ENCODE results near the gene CAMTA1. TPM values are rescaled to one million over a fixed set of nuclear protein-coding genes. Genes with fewer than 3 reads are reported as not detected.

The CAMTA1 gene
- total RNA-seq, 1 experiment from 2014 or later: 82.2 TPM

- DNase-seq (ENCODE audit: low read depth, low spot score) (no peak), ATAC-seq (no peak)
- ChIA-PET CTCF (no interaction called here), POLR2A (no interaction called here)
- Histone ChIP-seq H3K27me3 (ENCODE audit: control insufficient read depth, insufficient read depth, low read length) (peaks cover 5% of the 10 kb centered on the region; the same call in 1 of the 2 replicates), H3K9me3 (ENCODE audit: control insufficient read depth, insufficient read depth, low read depth, low read length) (no peaks in the 10 kb centered on the region), H3K27ac (ENCODE audit: low read length) (no peak overlapping the region), H3K36me3 (ENCODE audit: control insufficient read depth, insufficient read depth, low read length) (no peaks in the 10 kb centered on the region), H3K4me1 (ENCODE audit: control insufficient read depth, insufficient read depth, low read length) (no peaks in the 10 kb centered on the region), H3K4me3 (ENCODE audit: low read depth in 2 of 2, low read length in 2 of 2) (no peak overlapping the region)
- BruUV-seq (replicated peaks): no TSS peak
- TF ChIP-seq SIN3A (IDR thresholded peaks at IDR 0.05; ENCODE audit: borderline replicate concordance, insufficient read depth, low read depth, low read length): no peak
- no peak for TF ChIP-seq TCF7L2 (IDR thresholded peaks at IDR 0.05; ENCODE audit: low read depth, low read length)
- no peak for TF ChIP-seq POLR2AphosphoS5 (IDR thresholded peaks at IDR 0.05; ENCODE audit: low read depth, low read length)
- TF ChIP-seq, protein P1, sequence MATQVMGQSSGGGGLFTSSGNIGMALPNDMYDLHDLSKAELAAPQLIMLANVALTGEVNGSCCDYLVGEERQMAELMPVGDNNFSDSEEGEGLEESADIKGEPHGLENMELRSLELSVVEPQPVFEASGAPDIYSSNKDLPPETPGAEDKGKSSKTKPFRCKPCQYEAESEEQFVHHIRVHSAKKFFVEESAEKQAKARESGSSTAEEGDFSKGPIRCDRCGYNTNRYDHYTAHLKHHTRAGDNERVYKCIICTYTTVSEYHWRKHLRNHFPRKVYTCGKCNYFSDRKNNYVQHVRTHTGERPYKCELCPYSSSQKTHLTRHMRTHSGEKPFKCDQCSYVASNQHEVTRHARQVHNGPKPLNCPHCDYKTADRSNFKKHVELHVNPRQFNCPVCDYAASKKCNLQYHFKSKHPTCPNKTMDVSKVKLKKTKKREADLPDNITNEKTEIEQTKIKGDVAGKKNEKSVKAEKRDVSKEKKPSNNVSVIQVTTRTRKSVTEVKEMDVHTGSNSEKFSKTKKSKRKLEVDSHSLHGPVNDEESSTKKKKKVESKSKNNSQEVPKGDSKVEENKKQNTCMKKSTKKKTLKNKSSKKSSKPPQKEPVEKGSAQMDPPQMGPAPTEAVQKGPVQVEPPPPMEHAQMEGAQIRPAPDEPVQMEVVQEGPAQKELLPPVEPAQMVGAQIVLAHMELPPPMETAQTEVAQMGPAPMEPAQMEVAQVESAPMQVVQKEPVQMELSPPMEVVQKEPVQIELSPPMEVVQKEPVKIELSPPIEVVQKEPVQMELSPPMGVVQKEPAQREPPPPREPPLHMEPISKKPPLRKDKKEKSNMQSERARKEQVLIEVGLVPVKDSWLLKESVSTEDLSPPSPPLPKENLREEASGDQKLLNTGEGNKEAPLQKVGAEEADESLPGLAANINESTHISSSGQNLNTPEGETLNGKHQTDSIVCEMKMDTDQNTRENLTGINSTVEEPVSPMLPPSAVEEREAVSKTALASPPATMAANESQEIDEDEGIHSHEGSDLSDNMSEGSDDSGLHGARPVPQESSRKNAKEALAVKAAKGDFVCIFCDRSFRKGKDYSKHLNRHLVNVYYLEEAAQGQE (IDR thresholded peaks at IDR 0.05; ENCODE audit: insufficient read depth in 1 of 2, low read depth in 2 of 2, low read length in 1 of 2): no peak
- no peak for TF ChIP-seq CTCF (IDR thresholded peaks at IDR 0.05)
- intact Hi-C loops (cut with micrococcal nuclease; ENCODE audit: unreplicated experiment): no loop called here
- in situ Hi-C loops (cut with HindIII; ENCODE audit: low pct_unique_long_range_greater_than_20kb, low sequenced_read_pairs): no loop called here
Measured at GRCh38 chr1:7063981-7064380, 278.7 kb downstream of the CAMTA1 start.

DNA sequence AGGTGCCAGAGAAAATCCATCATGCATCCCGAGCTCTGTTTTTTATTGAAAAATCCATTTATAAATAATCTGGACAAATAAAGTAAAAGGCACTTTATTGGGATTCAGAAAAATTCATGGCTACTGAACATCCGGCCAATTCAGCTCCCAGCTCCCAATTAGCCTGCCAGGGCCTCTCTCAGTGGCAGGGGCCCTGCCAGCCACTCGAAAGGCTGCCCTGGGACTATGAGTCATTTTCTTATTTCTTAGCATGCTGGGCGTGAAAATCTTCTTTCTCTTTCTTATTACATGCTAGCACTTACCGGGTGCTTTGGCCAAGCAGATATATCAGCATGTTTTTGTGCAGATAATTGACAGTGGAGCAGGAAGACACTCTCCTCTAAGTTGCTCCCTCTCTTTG, 283.3 kb downstream of the CAMTA1 start:
- DNase-seq (ENCODE audit: low read depth, low spot score): no peak
- H3K36me3 ChIP-seq (ENCODE audit: control insufficient read depth, insufficient read depth, low read length): no peaks in the 10 kb centered on the region
- no peaks in the 10 kb centered on the region for H3K9me3 ChIP-seq (ENCODE audit: control insufficient read depth, insufficient read depth, low read depth, low read length)
- TF ChIP-seq, protein P1 (IDR thresholded peaks at IDR 0.05; ENCODE audit: insufficient read depth in 1 of 2, low read depth in 2 of 2, low read length in 1 of 2): no peak
- peaks cover 12% of the 10 kb centered on the region; the same call in 1 of the 2 replicates for H3K27me3 ChIP-seq (ENCODE audit: control insufficient read depth, insufficient read depth, low read length)
- intact Hi-C loops (cut with micrococcal nuclease; ENCODE audit: unreplicated experiment) (no loop called here), in situ Hi-C loops (cut with HindIII; ENCODE audit: low pct_unique_long_range_greater_than_20kb, low sequenced_read_pairs) (no loop called here)
- no peak overlapping the region for H3K4me3 ChIP-seq (ENCODE audit: low read depth in 2 of 2, low read length in 2 of 2)
- CTCF ChIA-PET: no interaction called here
- H3K27ac ChIP-seq (ENCODE audit: low read length): no peak overlapping the region
- ATAC-seq: no peak
- BruUV-seq (replicated peaks): no TSS peak
- POLR2A ChIA-PET: no interaction called here
- no peaks in the 10 kb centered on the region for H3K4me1 ChIP-seq (ENCODE audit: control insufficient read depth, insufficient read depth, low read length)
